ENCODE measurements around the gene LPP. TPM values are rescaled to one million over a fixed set of nuclear protein-coding genes. Genes with fewer than 3 reads are reported as not detected.
A peak's percentile ranks its signal among the peaks of the same experiment; 100 is the strongest.

The LPP gene
- total RNA-seq, 1 donor from 2014 or later, result 14.2 TPM

DNA sequence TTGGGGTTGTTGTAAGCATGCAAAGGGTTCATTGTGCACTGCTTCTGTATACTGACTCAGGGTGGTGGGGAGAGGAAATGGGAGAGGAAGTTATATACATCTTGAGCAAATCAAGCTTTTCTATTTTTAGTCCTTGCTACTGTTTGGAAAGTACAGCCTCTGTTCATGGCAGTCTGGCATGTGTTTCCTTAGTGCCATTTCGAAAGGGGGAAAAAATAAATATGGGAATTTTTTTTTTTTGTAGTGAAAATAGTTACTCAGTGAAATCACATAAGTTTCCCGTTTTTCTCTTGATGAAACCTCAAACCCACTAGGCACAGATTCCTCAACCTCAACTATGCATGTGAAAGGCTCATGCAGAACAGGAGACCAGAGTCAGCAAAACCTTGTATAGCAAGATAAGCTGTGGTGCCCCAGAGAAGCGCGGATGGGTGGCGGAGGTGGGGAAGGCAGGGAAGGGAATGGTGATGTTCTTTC lies 353.3 kb downstream of the LPP start:
- peak; percentile 31 for DNase-seq (ENCODE audit: low read depth)

DNA sequence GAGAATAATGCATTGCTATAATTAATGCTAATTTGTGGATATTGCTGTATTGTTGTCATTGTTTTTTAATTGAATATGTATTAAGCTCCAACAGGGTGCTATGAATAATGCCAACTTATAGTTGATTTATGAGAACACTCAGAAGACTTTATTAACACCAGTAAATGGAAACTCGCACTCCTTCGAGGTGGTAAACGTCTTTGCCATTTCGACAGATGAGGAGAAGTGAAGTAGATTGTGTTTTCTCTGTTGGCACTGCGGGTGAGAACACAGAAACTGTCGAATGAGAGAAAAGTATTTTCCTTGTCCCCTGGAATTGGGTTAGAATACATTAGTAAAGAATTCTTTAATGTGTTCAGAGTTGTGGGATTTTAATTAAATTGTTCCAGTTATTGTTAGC lies 354.5 kb downstream of the LPP start:
- Histone ChIP-seq H3K36me3 (ENCODE audit: control insufficient read depth, insufficient read depth, low read length) (no peaks in the 10 kb centered on the region), H3K4me3 (ENCODE audit: low read depth, low read length) (no peak overlapping the region), H3K27me3 (ENCODE audit: control insufficient read depth, insufficient read depth, low read length) (no peaks in the 10 kb centered on the region)
- no peak for DNase-seq (ENCODE audit: low read depth)
- TF ChIP-seq, protein P1, sequence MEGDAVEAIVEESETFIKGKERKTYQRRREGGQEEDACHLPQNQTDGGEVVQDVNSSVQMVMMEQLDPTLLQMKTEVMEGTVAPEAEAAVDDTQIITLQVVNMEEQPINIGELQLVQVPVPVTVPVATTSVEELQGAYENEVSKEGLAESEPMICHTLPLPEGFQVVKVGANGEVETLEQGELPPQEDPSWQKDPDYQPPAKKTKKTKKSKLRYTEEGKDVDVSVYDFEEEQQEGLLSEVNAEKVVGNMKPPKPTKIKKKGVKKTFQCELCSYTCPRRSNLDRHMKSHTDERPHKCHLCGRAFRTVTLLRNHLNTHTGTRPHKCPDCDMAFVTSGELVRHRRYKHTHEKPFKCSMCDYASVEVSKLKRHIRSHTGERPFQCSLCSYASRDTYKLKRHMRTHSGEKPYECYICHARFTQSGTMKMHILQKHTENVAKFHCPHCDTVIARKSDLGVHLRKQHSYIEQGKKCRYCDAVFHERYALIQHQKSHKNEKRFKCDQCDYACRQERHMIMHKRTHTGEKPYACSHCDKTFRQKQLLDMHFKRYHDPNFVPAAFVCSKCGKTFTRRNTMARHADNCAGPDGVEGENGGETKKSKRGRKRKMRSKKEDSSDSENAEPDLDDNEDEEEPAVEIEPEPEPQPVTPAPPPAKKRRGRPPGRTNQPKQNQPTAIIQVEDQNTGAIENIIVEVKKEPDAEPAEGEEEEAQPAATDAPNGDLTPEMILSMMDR (IDR thresholded peaks at IDR 0.05; ENCODE audit: insufficient read depth, low read length, severe bottlenecking), result no peak
- FAIRE-seq, result no peak

More for the DNA sequence above, 353.3 kb downstream of the LPP start:
- TF ChIP-seq, protein P1 (IDR thresholded peaks at IDR 0.05; ENCODE audit: insufficient read depth, low read length, severe bottlenecking), result no peak
- H3K27me3 ChIP-seq (ENCODE audit: control insufficient read depth, insufficient read depth, low read length), result no peaks in the 10 kb centered on the region
- H3K36me3 ChIP-seq (ENCODE audit: control insufficient read depth, insufficient read depth, low read length), result no peaks in the 10 kb centered on the region
- no peak overlapping the region for H3K4me3 ChIP-seq (ENCODE audit: low read depth, low read length)
- FAIRE-seq, result no peak

DNA sequence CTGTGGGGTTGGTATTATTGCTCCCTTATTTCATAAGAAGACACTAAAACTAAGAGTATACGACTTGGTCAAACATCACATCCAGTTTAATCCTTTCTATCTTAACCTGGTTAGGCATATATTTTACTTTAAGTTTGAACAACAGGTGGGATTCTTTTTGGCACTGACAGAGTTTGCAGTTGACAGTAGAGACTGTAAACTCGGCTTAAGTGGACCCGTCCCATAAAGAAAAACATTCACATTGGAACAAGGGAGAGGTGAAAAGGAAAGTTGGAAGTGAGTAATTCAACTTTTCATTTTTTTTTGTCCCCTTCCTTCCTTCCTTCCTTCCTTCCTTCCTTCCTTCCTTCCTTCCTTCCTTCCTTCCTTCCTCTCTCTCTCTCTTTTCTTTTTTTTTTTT lies 355.4 kb downstream of the LPP start:
- H3K36me3 ChIP-seq (ENCODE audit: control insufficient read depth, insufficient read depth, low read length), result no peaks in the 10 kb centered on the region
- TF ChIP-seq, protein P1 (IDR thresholded peaks at IDR 0.05; ENCODE audit: insufficient read depth, low read length, severe bottlenecking), result no peak
- DNase-seq (ENCODE audit: low read depth), result no peak
- no peak for FAIRE-seq
- H3K4me3 ChIP-seq (ENCODE audit: low read depth, low read length), result no peak overlapping the region
- H3K27me3 ChIP-seq (ENCODE audit: control insufficient read depth, insufficient read depth, low read length), result no peaks in the 10 kb centered on the region

DNA sequence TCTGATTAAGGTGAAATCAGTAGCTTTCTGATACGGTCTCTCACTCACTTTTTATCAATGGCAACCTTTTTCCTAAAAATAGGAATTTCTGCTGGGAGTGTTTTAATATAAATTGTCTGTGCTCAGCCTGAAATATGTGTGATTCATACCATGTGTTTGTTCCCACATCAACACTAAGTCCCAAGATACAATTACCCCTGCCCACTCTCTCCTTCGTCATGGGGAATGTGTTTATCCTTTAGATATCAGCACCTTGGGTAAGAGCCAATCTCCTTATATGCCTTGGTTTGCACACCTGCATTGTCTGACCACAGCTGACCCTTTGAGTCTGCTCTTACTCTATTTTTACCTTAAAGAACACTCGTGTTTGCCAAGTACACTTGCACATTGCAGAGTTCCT lies 356.4 kb downstream of the LPP start:
- FAIRE-seq, result no peak
- DNase-seq (ENCODE audit: low read depth), result peak; percentile 89
- Histone ChIP-seq H3K36me3 (ENCODE audit: control insufficient read depth, insufficient read depth, low read length) (no peaks in the 10 kb centered on the region), H3K4me3 (ENCODE audit: low read depth, low read length) (no peak overlapping the region), H3K27me3 (ENCODE audit: control insufficient read depth, insufficient read depth, low read length) (no peaks in the 10 kb centered on the region)
- TF ChIP-seq, protein P1 (IDR thresholded peaks at IDR 0.05; ENCODE audit: insufficient read depth, low read length, severe bottlenecking), result no peak

DNA sequence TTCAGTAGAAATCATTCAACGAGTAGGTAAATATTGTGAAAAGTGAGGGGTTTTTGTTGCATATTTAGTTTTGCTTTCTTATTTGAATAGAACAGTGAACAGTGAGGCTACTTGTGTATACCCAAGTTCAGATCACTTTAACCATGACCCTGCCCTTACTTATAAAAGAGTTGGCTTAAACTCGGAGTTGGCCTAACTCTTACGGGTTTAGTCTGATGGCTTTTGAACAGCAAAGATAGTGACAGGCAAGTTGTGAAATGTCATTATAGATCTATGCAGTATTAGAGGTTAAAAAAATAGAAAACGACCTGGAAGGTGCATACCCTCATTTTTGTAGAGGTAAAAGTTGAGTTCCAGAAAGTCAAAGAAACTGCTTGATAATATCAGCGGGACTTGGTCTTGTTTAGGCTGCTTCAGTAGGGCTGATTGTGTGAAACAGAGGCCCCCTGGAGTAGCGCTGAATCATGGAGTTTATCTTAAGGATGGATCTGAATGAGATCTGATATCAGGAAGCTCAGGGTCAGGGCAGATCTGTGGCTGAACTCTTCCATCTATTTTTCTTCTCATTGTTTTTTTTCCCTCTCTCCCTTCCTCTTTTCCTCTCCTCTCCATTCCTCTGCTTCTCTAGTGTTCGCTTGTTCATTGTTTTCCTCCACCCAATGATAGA lies 359.8 kb downstream of the LPP start:
- H3K36me3 ChIP-seq (ENCODE audit: control insufficient read depth, insufficient read depth, low read length), result no peaks in the 10 kb centered on the region
- no peak for FAIRE-seq
- no peaks in the 10 kb centered on the region for H3K27me3 ChIP-seq (ENCODE audit: control insufficient read depth, insufficient read depth, low read length)
- no peak for DNase-seq (ENCODE audit: low read depth)
- no peak overlapping the region for H3K4me3 ChIP-seq (ENCODE audit: low read depth, low read length)
- TF ChIP-seq, protein P1 (IDR thresholded peaks at IDR 0.05; ENCODE audit: insufficient read depth, low read length, severe bottlenecking), result no peak

DNA sequence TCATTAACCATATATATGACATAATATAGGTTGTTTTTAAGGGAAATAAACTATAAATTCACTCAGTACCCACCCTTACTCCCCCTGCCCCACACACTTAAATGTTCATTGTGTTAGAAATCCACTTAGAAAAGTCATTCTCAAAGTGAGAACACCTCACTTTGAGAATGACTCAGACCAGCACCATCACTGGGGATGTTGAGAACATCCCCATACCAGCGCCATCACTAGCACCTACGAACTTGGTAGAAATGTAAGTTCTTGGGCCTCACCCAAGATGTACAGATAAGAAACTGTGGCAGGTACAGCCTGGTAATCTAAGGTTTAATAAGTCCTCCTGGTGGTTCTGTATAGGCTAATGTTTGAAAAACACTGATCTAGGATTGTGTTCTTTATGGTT lies 362.6 kb downstream of the LPP start:
- no peak overlapping the region for H3K4me3 ChIP-seq (ENCODE audit: low read depth, low read length)
- FAIRE-seq (no peak), DNase-seq (ENCODE audit: low read depth) (no peak)
- TF ChIP-seq, protein P1 (IDR thresholded peaks at IDR 0.05; ENCODE audit: insufficient read depth, low read length, severe bottlenecking), result no peak
- no peaks in the 10 kb centered on the region for H3K36me3 ChIP-seq (ENCODE audit: control insufficient read depth, insufficient read depth, low read length)
- H3K27me3 ChIP-seq (ENCODE audit: control insufficient read depth, insufficient read depth, low read length), result no peaks in the 10 kb centered on the region
